ENCODE measurements around the gene DNAJA2.

The DNAJA2 gene

GRCh38 chr16:46930861-46931260 is 42.6 kb downstream of the DNAJA2 start:
- DNase-seq (ENCODE audit: low read depth), result no peak

GRCh38 chr16:46929378-46930332 is 43.8 kb downstream of the DNAJA2 start:
- H3K4me3 ChIP-seq (ENCODE audit: low read depth, low read length), result no peak overlapping the region
- no peak for DNase-seq (ENCODE audit: low read depth)

More at GRCh38 chr16:46930861-46931260, 42.6 kb downstream of the DNAJA2 start:
- H3K4me3 ChIP-seq (ENCODE audit: low read depth, low read length), result no peak overlapping the region

GRCh38 chr16:46928811-46929210 is 44.7 kb downstream of the DNAJA2 start:
- DNase-seq (ENCODE audit: low read depth), result no peak
- no peak overlapping the region for H3K4me3 ChIP-seq (ENCODE audit: low read depth, low read length)

- no peak for DNase-seq (ENCODE audit: low read depth)
- no peak overlapping the region for H3K4me3 ChIP-seq (ENCODE audit: low read depth, low read length)
These were observed 46.2 kb downstream of the DNAJA2 start for GRCh38 chr16:46927273-46927672.

- H3K4me3 ChIP-seq (ENCODE audit: low read depth, low read length), result no peak overlapping the region
- DNase-seq (ENCODE audit: low read depth), result no peak
These were observed 46.8 kb downstream of the DNAJA2 start for GRCh38 chr16:46926470-46927225.

- no peak for DNase-seq (ENCODE audit: low read depth)
These were observed 49.1 kb downstream of the DNAJA2 start for GRCh38 chr16:46924402-46924801.

GRCh38 chr16:46923513-46924295 is 49.8 kb downstream of the DNAJA2 start:
- DNase-seq (ENCODE audit: low read depth), result no peak
- H3K4me3 ChIP-seq (ENCODE audit: low read depth, low read length), result no peak overlapping the region

More at GRCh38 chr16:46924402-46924801, 49.1 kb downstream of the DNAJA2 start:
- no peak overlapping the region for H3K4me3 ChIP-seq (ENCODE audit: low read depth, low read length)

- no peak overlapping the region for H3K4me3 ChIP-seq (ENCODE audit: low read depth, low read length)
- no peak for DNase-seq (ENCODE audit: low read depth)
These were observed 51.2 kb downstream of the DNAJA2 start for GRCh38 chr16:46922239-46922638.

- no peak for DNase-seq (ENCODE audit: low read depth)
- no peak overlapping the region for H3K4me3 ChIP-seq (ENCODE audit: low read depth, low read length)
These were observed 52.9 kb downstream of the DNAJA2 start for GRCh38 chr16:46920402-46921068.

GRCh38 chr16:46918905-46919792 is 54.3 kb downstream of the DNAJA2 start:
- H3K4me3 ChIP-seq (ENCODE audit: low read depth, low read length), result no peak overlapping the region
- DNase-seq (ENCODE audit: low read depth), result no peak

- H3K4me3 ChIP-seq (ENCODE audit: low read depth, low read length), result no peak overlapping the region
- DNase-seq (ENCODE audit: low read depth), result no peak
These were observed 55.1 kb downstream of the DNAJA2 start for GRCh38 chr16:46918400-46918799.

- DNase-seq (ENCODE audit: low read depth), result no peak
- no peak overlapping the region for H3K4me3 ChIP-seq (ENCODE audit: low read depth, low read length)
These were observed 56.5 kb downstream of the DNAJA2 start for GRCh38 chr16:46916980-46917379.

- DNase-seq (ENCODE audit: low read depth), result no peak
These were observed 57.9 kb downstream of the DNAJA2 start for GRCh38 chr16:46915483-46916025.

GRCh38 chr16:46914556-46915201 is 58.8 kb downstream of the DNAJA2 start:
- no peak for DNase-seq (ENCODE audit: low read depth)

More at GRCh38 chr16:46915483-46916025, 57.9 kb downstream of the DNAJA2 start:
- H3K4me3 ChIP-seq (ENCODE audit: low read depth, low read length), result no peak overlapping the region

GRCh38 chr16:46911650-46912049 is 61.8 kb downstream of the DNAJA2 start:
- DNase-seq (ENCODE audit: low read depth), result no peak
- no peak overlapping the region for H3K4me3 ChIP-seq (ENCODE audit: low read depth, low read length)

More at GRCh38 chr16:46914556-46915201, 58.8 kb downstream of the DNAJA2 start:
- no peak overlapping the region for H3K4me3 ChIP-seq (ENCODE audit: low read depth, low read length)

- H3K4me3 ChIP-seq (ENCODE audit: low read depth, low read length), result no peak overlapping the region
- DNase-seq (ENCODE audit: low read depth), result no peak
These were observed 62.4 kb downstream of the DNAJA2 start for GRCh38 chr16:46911038-46911437.

All from skeletal muscle cell (primary cell).